Thoracic aorta (tissue), 2 donors: Measurements from ENCODE around the gene MIA2. TPM values are rescaled to one million over a fixed set of nuclear protein-coding genes. Genes with fewer than 3 reads are reported as not detected.

Source experiments
- ATAC-seq: fragments of 150-250 bp; one replicate; pipeline ENCODE4 v1.8.0; 2017; ENCODE audit warnings: low read depth; ENCODE audit not compliant: insufficient number of reproducible peaks, low FRiP score
- DNase-seq: peaks from one replicate; pipeline ENCODE4 v3.0.0-alpha.2; 2020; ENCODE audit warnings: low spot score
- H3K27ac ChIP-seq, 2 donors: fragments of 200-600 bp; sonication (generic); 1 replicate in 1 of 2; 2 replicates in 1 of 2; pipeline ENCODE4 v1.5.1; 2016; ENCODE audit warnings: mild to moderate bottlenecking in 2 of 2, moderate library complexity in 2 of 2
- H3K27me3 ChIP-seq: fragments of 200-600 bp; sonication (generic); replicated peaks from 2 replicates; pipeline ENCODE4 v1.6.0; 2016; ENCODE audit warnings: mild to moderate bottlenecking; ENCODE audit not compliant: insufficient read depth
- H3K36me3 ChIP-seq: fragments of 200-600 bp; sonication (generic); one replicate; pipeline ENCODE4 v1.5.1; 2016
- H3K4me1 ChIP-seq, 2 donors: fragments of 200-600 bp; sonication (generic); 1 replicate in 1 of 2; 2 replicates in 1 of 2; pipeline versions ENCODE4 v1.5.1 to v1.6.0; 2016; ENCODE audit warnings: low read depth in 2 of 2, mild to moderate bottlenecking in 1 of 2; ENCODE audit not compliant: control insufficient read depth in 1 of 2
- H3K4me3 ChIP-seq: fragments of 200-600 bp; sonication (generic); 2 replicates; pipeline ENCODE4 v1.5.1; 2016; ENCODE audit warnings: mild to moderate bottlenecking
- H3K9me3 ChIP-seq: fragments of 200-600 bp; sonication (generic); 2 replicates; pipeline ENCODE4 v1.5.1; 2016
- total RNA-seq, 2 donors: library from RNA; depleted of rRNA; stranded (reverse); fragments of >200 nt; gene quantifications; one replicate each; pipeline versions ENCODE4 v1.1.0 to v1.2.3, GENCODE V29; 2016
- TF ChIP-seq, protein P1 (sequence below): fragments of 200-600 bp; sonication (generic); IDR thresholded peaks from one replicate; pipeline ENCODE4 v1.5.1; 2019; ENCODE audit warnings: antibody characterized with exemption

MIA2 gene
- 10 to 100 TPM; 19.0 to 28.2 TPM for total RNA-seq

DNA sequence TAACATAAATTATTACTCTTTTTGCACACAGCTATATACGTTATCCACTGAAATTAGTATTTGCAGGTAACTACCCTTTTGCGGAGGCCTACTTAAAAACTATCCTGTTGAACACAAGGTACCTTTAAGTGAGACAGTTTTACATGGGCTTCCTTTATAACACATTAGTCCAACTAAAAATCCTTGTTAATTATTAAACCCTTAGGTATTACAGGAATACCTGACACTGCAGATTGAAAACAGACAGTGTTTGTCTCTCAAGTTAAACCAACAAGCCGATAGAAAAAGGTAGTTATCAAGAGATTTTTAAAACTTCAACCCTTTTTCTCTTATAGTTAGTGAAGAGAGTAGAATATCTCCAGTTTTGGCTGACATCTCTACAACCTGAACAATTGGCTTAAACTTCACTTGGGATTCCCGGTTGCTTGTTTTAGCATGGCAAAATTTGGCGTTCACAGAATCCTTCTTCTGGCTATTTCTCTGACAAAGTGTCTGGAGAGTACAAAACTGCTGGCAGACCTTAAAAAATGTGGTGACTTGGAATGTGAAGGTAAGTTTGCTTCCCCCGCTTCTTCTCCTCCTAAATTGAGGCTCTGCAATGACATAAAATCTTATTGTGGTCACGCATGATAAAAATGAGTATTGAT is at the start of gene MIA2:
TSS of gene MIA2 (plus strand) at position 236 of the 647 bp plus-strand sequence. CDS start at position 436, 200 bp downstream.
- Histone ChIP-seq H3K4me3 (no peak within 1 kb of the TSS), H3K27ac (no peak within 1 kb of the TSS), H3K9me3 (no peaks in the 10 kb centered on the region), H3K27me3 (no peaks in the 10 kb centered on the region), H3K36me3 (no peaks in the 10 kb centered on the region), H3K4me1 (peaks cover 0 to 9% of the 10 kb centered on the region in 2 donors)
- no peak for ATAC-seq
- DNase-seq, result no peak
- TF ChIP-seq, protein P1, sequence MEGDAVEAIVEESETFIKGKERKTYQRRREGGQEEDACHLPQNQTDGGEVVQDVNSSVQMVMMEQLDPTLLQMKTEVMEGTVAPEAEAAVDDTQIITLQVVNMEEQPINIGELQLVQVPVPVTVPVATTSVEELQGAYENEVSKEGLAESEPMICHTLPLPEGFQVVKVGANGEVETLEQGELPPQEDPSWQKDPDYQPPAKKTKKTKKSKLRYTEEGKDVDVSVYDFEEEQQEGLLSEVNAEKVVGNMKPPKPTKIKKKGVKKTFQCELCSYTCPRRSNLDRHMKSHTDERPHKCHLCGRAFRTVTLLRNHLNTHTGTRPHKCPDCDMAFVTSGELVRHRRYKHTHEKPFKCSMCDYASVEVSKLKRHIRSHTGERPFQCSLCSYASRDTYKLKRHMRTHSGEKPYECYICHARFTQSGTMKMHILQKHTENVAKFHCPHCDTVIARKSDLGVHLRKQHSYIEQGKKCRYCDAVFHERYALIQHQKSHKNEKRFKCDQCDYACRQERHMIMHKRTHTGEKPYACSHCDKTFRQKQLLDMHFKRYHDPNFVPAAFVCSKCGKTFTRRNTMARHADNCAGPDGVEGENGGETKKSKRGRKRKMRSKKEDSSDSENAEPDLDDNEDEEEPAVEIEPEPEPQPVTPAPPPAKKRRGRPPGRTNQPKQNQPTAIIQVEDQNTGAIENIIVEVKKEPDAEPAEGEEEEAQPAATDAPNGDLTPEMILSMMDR, result no peak

DNA sequence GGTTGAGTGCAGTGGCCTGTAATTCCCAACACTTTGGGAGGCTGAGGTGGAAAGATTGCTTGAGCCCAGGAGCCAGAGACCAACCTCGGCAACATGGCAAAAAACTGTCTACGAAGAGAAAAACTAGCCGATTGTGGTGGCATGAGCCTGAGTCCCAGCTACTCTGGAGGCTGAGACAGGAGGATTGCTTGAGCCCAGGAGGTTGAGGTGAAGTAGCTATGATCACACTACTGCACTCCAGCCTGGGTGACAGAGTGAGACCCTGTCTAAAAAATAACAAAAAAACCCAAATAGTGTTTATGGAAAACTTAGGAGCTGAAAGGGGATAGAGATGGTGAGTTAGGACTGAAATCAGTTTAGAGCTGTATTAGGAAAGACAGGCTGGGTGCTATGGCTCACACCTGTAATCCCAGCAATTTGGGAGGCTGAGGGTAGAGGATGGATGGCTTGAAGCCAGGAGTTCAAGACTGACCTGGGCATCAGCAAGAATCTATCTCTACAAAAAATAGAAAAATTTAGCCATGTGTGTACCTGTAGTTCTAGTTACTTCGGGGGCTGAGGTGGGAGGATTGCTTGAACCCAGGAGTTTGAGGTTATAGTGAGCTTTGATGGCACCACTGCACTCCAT is 49.0 kb upstream of the MIA2 start:
- Histone ChIP-seq H3K4me3 (no peak overlapping the region), H3K4me1 (peaks cover 0 to 4% of the 10 kb centered on the region in 2 donors), H3K27me3 (no peaks in the 10 kb centered on the region), H3K9me3 (no peaks in the 10 kb centered on the region), H3K27ac (no peak overlapping the region), H3K36me3 (peaks cover 13% of the 10 kb centered on the region)
- DNase-seq, result no peak
- TF ChIP-seq, protein P1, result no peak
- ATAC-seq, result no peak

- no peak for DNase-seq
- Histone ChIP-seq H3K27me3 (no peaks in the 10 kb centered on the region), H3K9me3 (no peaks in the 10 kb centered on the region), H3K4me3 (no peak overlapping the region), H3K27ac (no peak overlapping the region), H3K4me1 (peaks cover 0 to 4% of the 10 kb centered on the region in 2 donors), H3K36me3 (peaks cover 10% of the 10 kb centered on the region)
- TF ChIP-seq, protein P1, result no peak
- no peak for ATAC-seq
These were observed 48.3 kb upstream of the MIA2 start for GRCh38 chr14:39185256-39186049.

DNA sequence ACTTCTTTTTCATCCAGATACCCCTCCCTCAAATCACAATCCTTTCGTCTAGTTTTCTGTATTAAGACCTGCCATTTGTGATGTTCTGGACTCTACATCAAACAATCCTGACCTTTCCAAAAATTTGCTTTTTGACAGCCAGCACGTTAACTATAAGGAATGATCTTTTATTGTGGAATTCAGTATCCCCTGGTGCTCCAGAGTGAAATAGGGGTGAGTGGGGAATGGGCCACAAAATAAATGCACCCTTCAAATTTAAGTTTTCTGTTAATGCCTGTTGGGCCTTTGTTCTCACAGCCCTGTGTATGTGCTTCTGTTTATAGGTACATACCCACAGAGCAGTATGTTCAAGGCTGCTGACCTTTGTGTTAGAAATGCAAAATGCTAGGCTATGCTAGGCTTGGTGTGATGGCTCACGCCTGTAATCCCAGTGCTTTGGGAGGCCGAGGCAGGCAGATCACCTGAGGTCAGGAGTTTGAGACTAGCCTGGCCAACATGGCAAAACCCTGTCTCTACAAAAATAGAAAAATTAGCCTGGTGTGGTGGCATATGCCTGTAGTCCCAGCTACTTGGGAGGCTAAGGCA is 46.7 kb upstream of the MIA2 start:
- H3K36me3 ChIP-seq, result no peaks in the 10 kb centered on the region
- DNase-seq, result no peak

More for the DNA sequence above, 46.7 kb upstream of the MIA2 start:
- Histone ChIP-seq H3K9me3 (no peaks in the 10 kb centered on the region), H3K27me3 (no peaks in the 10 kb centered on the region), H3K4me1 (no peaks in the 10 kb centered on the region), H3K27ac (no peak overlapping the region), H3K4me3 (no peak overlapping the region)
- no peak for ATAC-seq
- TF ChIP-seq, protein P1, result no peak
